HFF-Myc (cell line): ENCODE measurements around the gene CCDC200.
"Not testable (repeated sequence)": the region's sequence is repeated elsewhere in the genome, so short reads cannot be mapped to it uniquely, and the experiment has no call there.

ENCODE experiments used
- DNase-seq: peaks from one replicate; pipeline ENCODE4 v3.0.0-alpha.2; 2011; ENCODE audit warnings: low read depth; ENCODE audit errors: extremely low read depth
- H3K4me3 ChIP-seq: replicated peaks from 2 replicates; pipeline ENCODE4 v1.5.1; 2011; ENCODE audit warnings: low read depth, mild to moderate bottlenecking, control low read depth, low read length
- TF ChIP-seq, protein P1 (sequence below): IDR thresholded peaks from 2 replicates; pipeline ENCODE4 v1.5.1; 2012; ENCODE audit warnings: mild to moderate bottlenecking, low read depth, low read length, control low read depth; ENCODE audit errors: missing control alignments

CCDC200 gene

DNA sequence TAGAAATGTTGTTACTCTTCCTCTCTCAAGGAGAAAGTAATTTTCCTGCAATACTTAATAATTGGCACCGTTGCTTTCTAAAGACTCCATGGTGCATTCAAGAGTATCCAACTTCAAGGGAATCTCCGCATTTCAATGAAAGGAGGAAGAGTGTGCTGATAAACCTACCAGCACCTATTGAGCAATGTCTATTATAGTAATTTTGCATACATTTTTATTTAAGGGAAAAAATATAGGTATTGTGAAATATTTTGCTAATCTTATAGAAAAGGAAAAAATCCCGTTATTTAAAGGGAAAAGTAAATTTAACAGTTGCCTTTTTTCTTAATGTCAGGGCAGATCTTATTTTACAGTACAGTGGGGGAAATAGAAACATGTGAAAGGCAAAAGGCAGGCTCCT, 17.8 kb downstream of the CCDC200 start:
- TF ChIP-seq, protein P1, sequence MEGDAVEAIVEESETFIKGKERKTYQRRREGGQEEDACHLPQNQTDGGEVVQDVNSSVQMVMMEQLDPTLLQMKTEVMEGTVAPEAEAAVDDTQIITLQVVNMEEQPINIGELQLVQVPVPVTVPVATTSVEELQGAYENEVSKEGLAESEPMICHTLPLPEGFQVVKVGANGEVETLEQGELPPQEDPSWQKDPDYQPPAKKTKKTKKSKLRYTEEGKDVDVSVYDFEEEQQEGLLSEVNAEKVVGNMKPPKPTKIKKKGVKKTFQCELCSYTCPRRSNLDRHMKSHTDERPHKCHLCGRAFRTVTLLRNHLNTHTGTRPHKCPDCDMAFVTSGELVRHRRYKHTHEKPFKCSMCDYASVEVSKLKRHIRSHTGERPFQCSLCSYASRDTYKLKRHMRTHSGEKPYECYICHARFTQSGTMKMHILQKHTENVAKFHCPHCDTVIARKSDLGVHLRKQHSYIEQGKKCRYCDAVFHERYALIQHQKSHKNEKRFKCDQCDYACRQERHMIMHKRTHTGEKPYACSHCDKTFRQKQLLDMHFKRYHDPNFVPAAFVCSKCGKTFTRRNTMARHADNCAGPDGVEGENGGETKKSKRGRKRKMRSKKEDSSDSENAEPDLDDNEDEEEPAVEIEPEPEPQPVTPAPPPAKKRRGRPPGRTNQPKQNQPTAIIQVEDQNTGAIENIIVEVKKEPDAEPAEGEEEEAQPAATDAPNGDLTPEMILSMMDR: no peak
- no peak for DNase-seq
- no peak overlapping the region for H3K4me3 ChIP-seq

DNA sequence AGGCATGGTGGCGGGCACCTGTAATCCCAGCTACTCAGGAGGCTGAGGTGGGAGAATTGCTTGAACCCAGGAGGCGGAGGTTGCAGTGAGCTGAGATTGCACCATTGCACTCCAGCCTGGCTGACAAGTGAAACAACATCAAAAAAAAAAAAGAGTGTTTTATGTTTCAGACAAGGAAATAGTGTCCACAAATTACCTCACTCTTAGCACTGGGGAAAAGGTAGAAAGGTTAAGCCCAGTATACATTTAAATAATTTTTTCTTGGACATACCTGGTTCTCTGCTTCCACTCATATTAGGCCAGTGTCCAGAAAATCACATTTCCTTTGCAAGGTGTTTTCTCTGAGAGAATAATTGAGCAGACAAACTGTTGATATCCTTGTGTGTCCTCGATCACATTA, 25.4 kb downstream of the CCDC200 start:
- DNase-seq, H3K4me3 ChIP-seq: not testable (repeated sequence)

DNA sequence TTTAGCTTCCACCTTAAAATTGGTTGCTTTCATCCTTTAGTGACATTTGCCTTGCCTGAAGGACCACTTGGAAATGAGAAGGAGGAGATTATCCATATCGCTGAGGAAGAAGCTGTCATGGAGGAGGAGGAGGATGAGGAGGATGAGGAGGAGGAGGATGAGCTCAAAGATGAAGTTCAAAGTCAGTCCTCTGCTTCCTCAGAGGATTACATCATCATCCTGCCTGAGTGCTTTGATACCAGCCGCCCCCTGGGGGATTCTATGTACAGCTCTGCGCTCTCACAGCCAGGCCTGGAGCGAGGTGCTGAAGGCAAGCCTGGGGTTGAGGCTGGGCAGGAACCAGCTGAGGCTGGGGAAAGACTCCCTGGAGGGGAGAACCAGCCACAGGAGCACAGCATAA, 28.3 kb downstream of the CCDC200 start:
- H3K4me3 ChIP-seq: no peak overlapping the region
- DNase-seq: no peak
- TF ChIP-seq, protein P1: no peak

DNA sequence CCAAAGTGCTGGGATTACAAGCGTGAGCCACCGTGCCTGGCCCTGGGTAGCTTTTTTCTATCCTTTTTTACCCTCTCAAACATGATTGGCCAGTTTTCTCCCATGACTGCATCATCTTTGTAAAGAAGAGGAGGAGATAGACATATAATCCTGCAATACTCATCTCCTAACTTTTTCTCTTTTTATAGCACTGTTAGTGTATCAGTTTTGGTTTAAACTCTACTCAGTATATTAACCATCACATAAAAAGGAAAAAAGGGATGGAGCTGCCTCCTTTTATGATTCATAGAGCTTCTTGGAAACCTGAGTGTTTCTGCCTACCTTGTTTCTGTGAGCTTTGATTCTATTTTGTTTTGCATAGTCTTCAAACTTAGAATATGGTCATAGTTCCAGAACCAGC, 28.8 kb downstream of the CCDC200 start:
- DNase-seq: no peak
- TF ChIP-seq, protein P1: no peak
- H3K4me3 ChIP-seq: no peak overlapping the region

DNA sequence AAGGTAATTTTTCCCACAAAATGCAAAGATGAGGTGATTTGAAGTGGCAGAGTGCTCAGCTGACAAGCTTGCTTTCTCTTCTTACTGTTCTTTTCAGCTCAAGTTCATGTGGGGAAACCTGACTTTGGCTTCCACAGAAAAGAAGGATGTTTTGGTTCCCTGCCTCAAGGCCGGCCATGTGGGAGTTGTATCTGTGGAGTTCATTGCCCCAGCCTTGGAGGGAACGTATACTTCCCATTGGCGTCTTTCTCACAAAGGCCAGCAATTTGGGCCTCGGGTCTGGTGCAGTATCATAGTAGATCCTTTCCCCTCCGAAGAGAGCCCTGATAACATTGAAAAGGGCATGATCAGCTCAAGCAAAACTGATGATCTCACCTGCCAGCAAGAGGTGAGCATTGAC, 35.2 kb downstream of the CCDC200 start:
- no peak overlapping the region for H3K4me3 ChIP-seq
- TF ChIP-seq, protein P1: no peak
- DNase-seq: no peak

DNA sequence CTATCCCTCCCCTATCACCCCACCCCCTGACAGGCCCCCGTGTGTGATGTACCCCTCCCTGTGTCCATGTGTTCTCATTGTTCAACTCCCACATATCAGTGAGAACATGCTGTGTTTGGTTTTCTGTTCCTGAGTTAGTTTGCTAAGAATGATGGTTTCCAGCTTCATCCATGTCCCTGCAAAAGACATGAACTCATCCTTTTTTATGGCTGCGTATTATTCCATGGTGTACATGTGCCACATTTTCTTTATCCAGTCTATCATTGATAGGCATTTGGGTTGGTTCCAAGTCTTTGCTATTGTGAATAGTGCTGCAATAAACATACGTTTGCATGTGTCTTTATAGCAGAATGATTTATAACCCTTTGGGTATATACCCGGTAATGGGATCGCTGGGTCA, 41.8 kb downstream of the CCDC200 start:
- not testable (repeated sequence) for H3K4me3 ChIP-seq, DNase-seq

DNA sequence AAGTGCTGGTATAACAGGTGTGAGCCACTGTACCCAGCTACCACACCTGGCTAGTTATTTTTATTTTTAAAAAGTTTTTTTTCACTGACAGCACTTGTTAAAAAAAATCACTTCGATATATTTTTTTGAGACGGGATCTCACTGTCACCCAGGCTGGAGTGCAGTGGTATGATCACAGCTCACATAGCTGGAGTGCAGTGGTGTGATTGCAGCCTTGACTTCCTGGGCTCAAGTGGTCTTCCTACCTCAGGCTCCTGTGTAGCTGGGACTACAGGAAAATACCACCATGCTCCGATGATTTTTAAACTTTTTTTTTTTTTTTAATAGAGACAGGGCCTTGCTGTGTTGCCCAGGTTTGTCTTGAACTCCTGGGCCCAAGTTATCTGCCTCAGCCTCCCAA, 44.5 kb downstream of the CCDC200 start:
- TF ChIP-seq, protein P1: no peak
- H3K4me3 ChIP-seq: no peak overlapping the region
- no peak for DNase-seq

DNA sequence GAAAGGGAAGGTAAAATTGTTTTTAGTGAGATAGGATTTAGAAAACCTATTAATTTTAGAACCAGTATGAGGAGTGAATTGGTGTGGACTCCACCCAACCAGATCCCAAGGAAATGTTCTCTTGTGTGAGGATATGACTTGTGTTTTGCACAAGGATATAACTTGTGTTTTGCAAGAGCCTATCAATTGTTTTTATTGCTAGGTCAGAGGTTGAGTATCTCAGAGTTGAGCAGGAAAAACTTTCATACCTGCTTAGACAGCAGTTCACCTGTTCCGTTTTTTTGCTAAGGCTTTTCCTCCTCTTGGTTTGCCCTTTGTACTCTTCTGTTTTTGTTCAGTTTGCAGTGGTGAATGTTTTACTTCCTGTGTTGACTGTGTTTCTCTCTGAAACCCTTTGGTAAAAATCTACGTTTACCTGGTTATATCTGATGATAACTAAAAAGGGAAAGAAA, 52.3 kb downstream of the CCDC200 start:
- DNase-seq: no peak
- H3K4me3 ChIP-seq: no peak overlapping the region
- TF ChIP-seq, protein P1: no peak
